ENCODE results near the gene ZNF813.
"Not testable (repeated sequence)": the region's sequence is repeated elsewhere in the genome, so short reads cannot be mapped to it uniquely, and the experiment has no call there.

DNA sequence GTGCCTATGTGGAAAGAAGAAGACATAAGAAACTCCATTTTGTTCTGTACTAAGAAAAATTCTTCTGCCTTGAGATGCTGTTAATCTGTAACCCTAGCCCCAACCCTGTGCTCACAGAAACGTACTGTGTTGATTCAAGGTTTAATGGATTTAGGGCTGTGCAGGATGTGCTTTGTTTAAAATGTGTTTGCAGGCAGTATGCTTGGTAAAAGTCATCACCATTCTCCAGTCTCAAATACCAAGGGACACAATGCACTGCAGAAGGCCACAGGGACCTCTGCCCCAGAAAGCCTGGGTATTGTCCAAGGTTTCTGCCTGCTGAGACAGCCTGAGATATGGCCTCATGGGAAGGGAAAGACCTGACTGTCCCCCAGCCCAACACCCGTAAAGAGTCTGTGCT, 23.7 kb upstream of the ZNF813 start:
- TF ChIP-seq, protein P1, sequence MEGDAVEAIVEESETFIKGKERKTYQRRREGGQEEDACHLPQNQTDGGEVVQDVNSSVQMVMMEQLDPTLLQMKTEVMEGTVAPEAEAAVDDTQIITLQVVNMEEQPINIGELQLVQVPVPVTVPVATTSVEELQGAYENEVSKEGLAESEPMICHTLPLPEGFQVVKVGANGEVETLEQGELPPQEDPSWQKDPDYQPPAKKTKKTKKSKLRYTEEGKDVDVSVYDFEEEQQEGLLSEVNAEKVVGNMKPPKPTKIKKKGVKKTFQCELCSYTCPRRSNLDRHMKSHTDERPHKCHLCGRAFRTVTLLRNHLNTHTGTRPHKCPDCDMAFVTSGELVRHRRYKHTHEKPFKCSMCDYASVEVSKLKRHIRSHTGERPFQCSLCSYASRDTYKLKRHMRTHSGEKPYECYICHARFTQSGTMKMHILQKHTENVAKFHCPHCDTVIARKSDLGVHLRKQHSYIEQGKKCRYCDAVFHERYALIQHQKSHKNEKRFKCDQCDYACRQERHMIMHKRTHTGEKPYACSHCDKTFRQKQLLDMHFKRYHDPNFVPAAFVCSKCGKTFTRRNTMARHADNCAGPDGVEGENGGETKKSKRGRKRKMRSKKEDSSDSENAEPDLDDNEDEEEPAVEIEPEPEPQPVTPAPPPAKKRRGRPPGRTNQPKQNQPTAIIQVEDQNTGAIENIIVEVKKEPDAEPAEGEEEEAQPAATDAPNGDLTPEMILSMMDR (conservative IDR thresholded peaks at IDR 0.05; ENCODE audit: low read length), result not testable (repeated sequence)
- not testable (repeated sequence) for TF ChIP-seq EZH2phosphoT487 (IDR thresholded peaks at IDR 0.05; ENCODE audit: borderline replicate concordance)

All from Loucy (cell line).